ENCODE measurements around the gene BAZ1B. TPM values are rescaled to one million over a fixed set of nuclear protein-coding genes. Genes with fewer than 3 reads are reported as not detected.

The BAZ1B gene
- total RNA-seq: 10 to 100 TPM; 75.3 to 78.6 TPM
- 10 to 100 TPM in 1 of 2 donors, 1 to 10 TPM in 1; 5.8 to 29.1 TPM for polyA plus RNA-seq

GRCh38 chr7:73522105-73522872 is at the start of gene BAZ1B:
BAZ1B (minus strand) TSS chr7:73522293; CDS start chr7:73521933, 360 bp downstream.
- H3K36me3 Mint-ChIP-seq: peaks cover 7 to 31% of the 10 kb centered on the region in 2 donors
- H3K9me3 Mint-ChIP-seq: peaks cover 0 to 2% (median 0%) of the 10 kb centered on the region in 8 donors
- peaks cover 49 to 74% (median 57%) of the 10 kb centered on the region in 4 donors for H3K4me1 Mint-ChIP-seq
- H3K4me3 ChIP-seq (ENCODE audit: low read length in 2 of 2): peak within 1 kb of the TSS; percentile 57 to 75
- H3K27ac Mint-ChIP-seq: peak within 1 kb of the TSS; percentile 96 to 100 (median 99)
- POLR2A ChIA-PET (ENCODE audit: partially characterized antibody): interaction anchor here (0.6 to 6.7 kb wide), 21 partner anchors 9 to 1135 kb away, joined by 3 to 118 read pairs (median 4); partner anchors contain the start of genes ABHD11, BCL7B, GTF2I and TBL2
- H3K27me3 Mint-ChIP-seq: peaks cover 0 to 2% of the 10 kb centered on the region in 2 donors
- CTCF ChIA-PET (ENCODE audit: partially characterized antibody): interaction anchor here (1.0 to 2.0 kb wide), 6 partner anchors 9 to 198 kb away, joined by 3 to 11 read pairs (median 3); no protein-coding TSS in a partner anchor
- intact Hi-C loops (cut with micrococcal nuclease): loop anchor here (1.0 to 2.0 kb wide), 4 partner anchors 35 to 217 kb away; partner anchors contain the start of genes ABHD11, BCL7B, TBL2 and VPS37D
- no peaks in the 10 kb centered on the region for H3K27me3 ChIP-seq (ENCODE audit: insufficient read depth, low read length)
- peak; percentile 94 to 98 (median 95) for DNase-seq
- no peaks in the 10 kb centered on the region for H3K36me3 ChIP-seq (ENCODE audit: insufficient read depth, low read length)
- peak within 1 kb of the TSS; percentile 95 to 99 (median 96) for H3K4me3 Mint-ChIP-seq
- H3K4me1 ChIP-seq (ENCODE audit: insufficient read depth, low read length): peaks cover 69% of the 10 kb centered on the region
- peak within 1 kb of the TSS; percentile 84 for H3K27ac ChIP-seq (ENCODE audit: low read depth, low read length)
- H3K9me3 ChIP-seq (ENCODE audit: control insufficient read depth in 1 of 2, low read length in 2 of 2): no peaks in the 10 kb centered on the region

GRCh38 chr7:73570977-73571376 is 48.9 kb upstream of the BAZ1B start:
- no peak overlapping the region for H3K4me3 ChIP-seq (ENCODE audit: low read length in 2 of 2)
- intact Hi-C loops (cut with micrococcal nuclease): no loop called here
- H3K27ac ChIP-seq (ENCODE audit: low read depth, low read length): no peak overlapping the region
- peaks cover 46% of the 10 kb centered on the region for H3K36me3 ChIP-seq (ENCODE audit: insufficient read depth, low read length)
- no peak for DNase-seq
- H3K27me3 ChIP-seq (ENCODE audit: insufficient read depth, low read length): no peaks in the 10 kb centered on the region
- H3K27ac Mint-ChIP-seq: peak overlapping the region in 1 of 7 donors; percentile 23
- H3K27me3 Mint-ChIP-seq: no peaks in the 10 kb centered on the region
- peaks cover 13 to 27% (median 18%) of the 10 kb centered on the region in 4 donors for H3K4me1 Mint-ChIP-seq
- H3K9me3 ChIP-seq (ENCODE audit: control insufficient read depth in 1 of 2, low read length in 2 of 2): no peaks in the 10 kb centered on the region
- H3K4me1 ChIP-seq (ENCODE audit: insufficient read depth, low read length): peaks cover 16% of the 10 kb centered on the region
- H3K9me3 Mint-ChIP-seq: no peaks in the 10 kb centered on the region
- CTCF ChIA-PET (ENCODE audit: partially characterized antibody): no interaction called here
- peaks cover 32 to 51% of the 10 kb centered on the region in 2 donors for H3K36me3 Mint-ChIP-seq
- no peak overlapping the region for H3K4me3 Mint-ChIP-seq
- POLR2A ChIA-PET (ENCODE audit: partially characterized antibody): no interaction called here

- Mint-ChIP-seq H3K4me1 (peaks cover 16 to 31% (median 23%) of the 10 kb centered on the region in 4 donors), H3K27ac (no peak overlapping the region), H3K9me3 (no peaks in the 10 kb centered on the region), H3K27me3 (no peaks in the 10 kb centered on the region), H3K36me3 (peaks cover 32 to 51% of the 10 kb centered on the region in 2 donors), H3K4me3 (no peak overlapping the region)
- Histone ChIP-seq H3K36me3 (ENCODE audit: insufficient read depth, low read length) (peaks cover 46% of the 10 kb centered on the region), H3K4me1 (ENCODE audit: insufficient read depth, low read length) (peaks cover 20% of the 10 kb centered on the region), H3K27me3 (ENCODE audit: insufficient read depth, low read length) (no peaks in the 10 kb centered on the region), H3K4me3 (ENCODE audit: low read length in 2 of 2) (no peak overlapping the region), H3K27ac (ENCODE audit: low read depth, low read length) (no peak overlapping the region), H3K9me3 (ENCODE audit: control insufficient read depth in 1 of 2, low read length in 2 of 2) (no peaks in the 10 kb centered on the region)
- POLR2A ChIA-PET (ENCODE audit: partially characterized antibody): no interaction called here
- DNase-seq: no peak
- CTCF ChIA-PET (ENCODE audit: partially characterized antibody): no interaction called here
- intact Hi-C loops (cut with micrococcal nuclease): no loop called here
These were observed 48.4 kb upstream of the BAZ1B start for GRCh38 chr7:73570521-73570920.

GRCh38 chr7:73569042-73569608 is 47.0 kb upstream of the BAZ1B start:
- Mint-ChIP-seq H3K9me3 (no peaks in the 10 kb centered on the region), H3K27me3 (no peaks in the 10 kb centered on the region)
- no peak for DNase-seq

GRCh38 chr7:73567846-73568685 is 46.0 kb upstream of the BAZ1B start:
- H3K36me3 ChIP-seq (ENCODE audit: insufficient read depth, low read length): peaks cover 29% of the 10 kb centered on the region
- H3K27me3 Mint-ChIP-seq: no peaks in the 10 kb centered on the region
- DNase-seq: no peak
- H3K36me3 Mint-ChIP-seq: peaks cover 25 to 32% of the 10 kb centered on the region in 2 donors
- intact Hi-C loops (cut with micrococcal nuclease): no loop called here
- no peak overlapping the region for H3K27ac ChIP-seq (ENCODE audit: low read depth, low read length)
- no peaks in the 10 kb centered on the region for H3K27me3 ChIP-seq (ENCODE audit: insufficient read depth, low read length)
- no peaks in the 10 kb centered on the region for H3K9me3 ChIP-seq (ENCODE audit: control insufficient read depth in 1 of 2, low read length in 2 of 2)
- POLR2A ChIA-PET (ENCODE audit: partially characterized antibody): interaction anchor here (1.3 to 4.8 kb wide), 4 partner anchors 9 to 46 kb away, joined by 5 to 36 read pairs (median 7); partner anchors contain the start of genes BAZ1B and TBL2
- H3K4me1 Mint-ChIP-seq: peaks cover 14 to 32% (median 23%) of the 10 kb centered on the region in 4 donors
- H3K4me3 ChIP-seq (ENCODE audit: low read length in 2 of 2): no peak overlapping the region
- peak overlapping the region in 6 of 7 donors; percentile 12 to 68 (median 51) for H3K27ac Mint-ChIP-seq
- H3K4me3 Mint-ChIP-seq: no peak overlapping the region
- no peaks in the 10 kb centered on the region for H3K9me3 Mint-ChIP-seq
- H3K4me1 ChIP-seq (ENCODE audit: insufficient read depth, low read length): peaks cover 16% of the 10 kb centered on the region
- CTCF ChIA-PET (ENCODE audit: partially characterized antibody): interaction anchor here (1.0 to 2.1 kb wide), 2 partner anchors 46 to 167 kb away, joined by 3 to 6 read pairs; partner anchors contain the start of gene BAZ1B

More at GRCh38 chr7:73569042-73569608, 47.0 kb upstream of the BAZ1B start:
- peaks cover 28 to 43% of the 10 kb centered on the region in 2 donors for H3K36me3 Mint-ChIP-seq
- H3K4me1 Mint-ChIP-seq: peaks cover 14 to 32% (median 23%) of the 10 kb centered on the region in 4 donors
- ChIA-PET CTCF (ENCODE audit: partially characterized antibody) (interaction anchor here (2.1 kb wide), 1 partner anchor 47 kb away, joined by 6 read pairs; the partner anchor contains the start of gene BAZ1B), POLR2A (ENCODE audit: partially characterized antibody) (interaction anchor here (0.6 to 2.3 kb wide), 4 partner anchors 9 to 47 kb away, joined by 3 to 9 read pairs (median 4); partner anchors contain the start of genes BAZ1B, BCL7B and TBL2)
- H3K4me3 Mint-ChIP-seq: no peak overlapping the region
- H3K27me3 ChIP-seq (ENCODE audit: insufficient read depth, low read length): no peaks in the 10 kb centered on the region
- H3K9me3 ChIP-seq (ENCODE audit: control insufficient read depth in 1 of 2, low read length in 2 of 2): no peaks in the 10 kb centered on the region
- H3K36me3 ChIP-seq (ENCODE audit: insufficient read depth, low read length): peaks cover 40% of the 10 kb centered on the region
- no peak overlapping the region for H3K27ac ChIP-seq (ENCODE audit: low read depth, low read length)
- intact Hi-C loops (cut with micrococcal nuclease): no loop called here
- H3K27ac Mint-ChIP-seq: peak overlapping the region in 4 of 7 donors; percentile 13 to 70 (median 48)
- peaks cover 21% of the 10 kb centered on the region for H3K4me1 ChIP-seq (ENCODE audit: insufficient read depth, low read length)
- no peak overlapping the region for H3K4me3 ChIP-seq (ENCODE audit: low read length in 2 of 2)

GRCh38 chr7:73567140-73567539 is 45.0 kb upstream of the BAZ1B start:
- H3K27ac ChIP-seq (ENCODE audit: low read depth, low read length): no peak overlapping the region
- Mint-ChIP-seq H3K4me1 (peaks cover 15 to 32% (median 23%) of the 10 kb centered on the region in 4 donors), H3K4me3 (no peak overlapping the region), H3K27ac (peak overlapping the region in 2 of 7 donors; percentile 5 to 81), H3K36me3 (peaks cover 18 to 23% of the 10 kb centered on the region in 2 donors), H3K9me3 (no peaks in the 10 kb centered on the region), H3K27me3 (no peaks in the 10 kb centered on the region)
- peaks cover 16% of the 10 kb centered on the region for H3K4me1 ChIP-seq (ENCODE audit: insufficient read depth, low read length)
- DNase-seq: no peak
- H3K27me3 ChIP-seq (ENCODE audit: insufficient read depth, low read length): no peaks in the 10 kb centered on the region
- H3K9me3 ChIP-seq (ENCODE audit: control insufficient read depth in 1 of 2, low read length in 2 of 2): no peaks in the 10 kb centered on the region
- intact Hi-C loops (cut with micrococcal nuclease): no loop called here
- peaks cover 20% of the 10 kb centered on the region for H3K36me3 ChIP-seq (ENCODE audit: insufficient read depth, low read length)
- POLR2A ChIA-PET (ENCODE audit: partially characterized antibody): interaction anchor here (2.1 to 4.8 kb wide), 4 partner anchors 8 to 45 kb away, joined by 5 to 36 read pairs (median 12); partner anchors contain the start of genes BAZ1B and TBL2
- CTCF ChIA-PET (ENCODE audit: partially characterized antibody): interaction anchor here (1.0 to 2.5 kb wide), 2 partner anchors 11 to 168 kb away, joined by 3 to 12 read pairs; partner anchors contain the start of gene TBL2
- H3K4me3 ChIP-seq (ENCODE audit: low read length in 2 of 2): no peak overlapping the region
